WTC11 (cell line): ENCODE results near the gene RABL3. TPM values are rescaled to one million over a fixed set of nuclear protein-coding genes. Genes with fewer than 3 reads are reported as not detected.
"Not testable (repeated sequence)": the region's sequence is repeated elsewhere in the genome, so short reads cannot be mapped to it uniquely, and the experiment has no call there.

ENCODE experiments used
- ATAC-seq: fragments of 200-7000 bp; cut with Tn5 transposase; 2 replicates; pipeline ENCODE4 v1.10.0; 2021; ENCODE audit warnings: mild to moderate bottlenecking, moderate library complexity
- CTCF ChIA-PET: fragments of 300-600 bp; sonication (Branson Sonifier 250); formaldehyde crosslinking; loops from one replicate; lab custom pipeline; 2021; ENCODE audit warnings: antibody characterized with exemption; lab: Charles Lee
- POLR2A ChIA-PET: fragments of 350-600 bp; sonication (Branson Sonifier 250); formaldehyde crosslinking; loops from one replicate; lab custom pipeline; 2021; ENCODE audit warnings: antibody characterized with exemption; lab: Charles Lee
- DNase-seq: peaks from one replicate; pipeline ENCODE4 v3.0.0; 2021; ENCODE audit warnings: low spot score
- H3K27ac Mint-ChIP-seq: 2 replicates; pipeline ENCODE4 v1.8.0; 2021; ENCODE audit warnings: mixed read lengths
- H3K27me3 Mint-ChIP-seq: 2 replicates; pipeline ENCODE4 v1.8.0; 2021; ENCODE audit warnings: low read depth, mild to moderate bottlenecking, moderate library complexity, mixed read lengths
- H3K36me3 Mint-ChIP-seq: 2 replicates; pipeline ENCODE4 v1.8.0; 2021; ENCODE audit warnings: mixed read lengths
- H3K4me1 Mint-ChIP-seq: 2 replicates; pipeline ENCODE4 v1.8.0; 2022; ENCODE audit warnings: mixed read lengths
- H3K4me3 Mint-ChIP-seq: 2 replicates; pipeline ENCODE4 v1.8.0; 2021; ENCODE audit warnings: mild to moderate bottlenecking, moderate library complexity, mixed read lengths
- H3K9me3 Mint-ChIP-seq: 2 replicates; pipeline ENCODE4 v1.8.0; 2021; ENCODE audit warnings: mixed read lengths
- AR ChIP-seq: fragments of 250-450 bp; sonication (Bioruptor Pico); IDR thresholded peaks from 2 replicates; pipeline ENCODE4 v1.9.0; 2021; ENCODE audit warnings: mild to moderate bottlenecking
- E2F4 ChIP-seq: sonication (generic); formaldehyde crosslinking; IDR thresholded peaks from 2 replicates; pipeline ENCODE4 v1.8.1; 2022; ENCODE audit warnings: low read depth, mild to moderate bottlenecking, moderate library complexity, missing genetic modification reagents, borderline replicate concordance
- ELF4 ChIP-seq: sonication (generic); formaldehyde crosslinking; IDR thresholded peaks from 2 replicates; pipeline ENCODE4 v1.8.1; 2022; ENCODE audit warnings: low read depth, mild to moderate bottlenecking, moderate library complexity, missing genetic modification reagents
- ERG ChIP-seq: fragments of 250-450 bp; sonication (Bioruptor Pico); IDR thresholded peaks from 2 replicates; pipeline ENCODE4 v1.8.0; 2021; ENCODE audit warnings: mild to moderate bottlenecking
- FOXP1 ChIP-seq: sonication (generic); formaldehyde crosslinking; IDR thresholded peaks from 2 replicates; pipeline ENCODE4 v1.8.0; 2022; ENCODE audit warnings: missing genetic modification reagents, mild to moderate bottlenecking, moderate library complexity, borderline replicate concordance
- GABPB1 ChIP-seq: sonication (generic); formaldehyde crosslinking; IDR thresholded peaks from 2 replicates; pipeline ENCODE4 v1.8.1; 2023; ENCODE audit warnings: mild to moderate bottlenecking, missing genetic modification reagents
- GTF2I ChIP-seq: fragments of 250-450 bp; sonication (Bioruptor Pico); conservative IDR thresholded peaks from 2 replicates; pipeline ENCODE4 v1.4.0; 2021; ENCODE audit warnings: mild to moderate bottlenecking
- HMGXB4 ChIP-seq: sonication (generic); formaldehyde crosslinking; IDR thresholded peaks from 2 replicates; pipeline ENCODE4 v1.8.1; 2023; ENCODE audit warnings: mild to moderate bottlenecking, moderate library complexity, missing genetic modification reagents
- IRF1 ChIP-seq: sonication (generic); formaldehyde crosslinking; IDR thresholded peaks from 2 replicates; pipeline ENCODE4 v1.8.0; 2023; ENCODE audit warnings: missing genetic modification reagents
- IRF2 ChIP-seq: sonication (generic); formaldehyde crosslinking; IDR thresholded peaks from 2 replicates; pipeline ENCODE4 v1.8.0; 2022; ENCODE audit warnings: low read depth, missing genetic modification reagents, borderline replicate concordance
- MAX ChIP-seq: sonication (generic); formaldehyde crosslinking; IDR thresholded peaks from 2 replicates; pipeline ENCODE4 v1.8.0; 2022; ENCODE audit warnings: mild to moderate bottlenecking, missing genetic modification reagents
- NR3C1 ChIP-seq: sonication (generic); formaldehyde crosslinking; conservative IDR thresholded peaks from 2 replicates; pipeline ENCODE4 v1.8.1; 2023; ENCODE audit warnings: low read depth, mild to moderate bottlenecking, missing genetic modification reagents
- PREB ChIP-seq: sonication (generic); formaldehyde crosslinking; IDR thresholded peaks from 2 replicates; pipeline ENCODE4 v1.8.1; 2022; ENCODE audit warnings: mild to moderate bottlenecking, missing genetic modification reagents, moderate library complexity, borderline replicate concordance
- PRRX2 ChIP-seq: fragments of 250-450 bp; sonication (Bioruptor Pico); IDR thresholded peaks from 2 replicates; pipeline ENCODE4 v1.8.0; 2021; ENCODE audit warnings: mild to moderate bottlenecking
- SMAD4 ChIP-seq: sonication (generic); formaldehyde crosslinking; IDR thresholded peaks from 2 replicates; pipeline ENCODE4 v1.8.0; 2022; ENCODE audit warnings: mild to moderate bottlenecking, missing genetic modification reagents
- SOX15 ChIP-seq: fragments of 250-450 bp; sonication (Bioruptor Pico); IDR thresholded peaks from 2 replicates; pipeline ENCODE4 v1.9.0; 2021; ENCODE audit warnings: mild to moderate bottlenecking
- ZNF219 ChIP-seq: sonication (generic); formaldehyde crosslinking; IDR thresholded peaks from 2 replicates; pipeline ENCODE4 v1.8.0; 2023; ENCODE audit warnings: missing genetic modification reagents, mild to moderate bottlenecking, borderline replicate concordance
- ZNF512 ChIP-seq: sonication (generic); formaldehyde crosslinking; IDR thresholded peaks from 2 replicates; pipeline ENCODE4 v1.8.1; 2022; ENCODE audit warnings: missing genetic modification reagents, borderline replicate concordance
- total RNA-seq: library from RNA; stranded (reverse); gene quantifications from 3 replicates; pipeline ENCODE4 v1.2.3, GENCODE V29; 2021

RABL3 gene
- total RNA-seq, 1 experiment from 2014 or later: 18.2 TPM

GRCh38 chr3:120763601-120764000 is 21.3 kb upstream of the RABL3 start:
- no peak for DNase-seq
- H3K27ac Mint-ChIP-seq: peak overlapping the region; percentile 67
- ChIA-PET POLR2A (no interaction called here), CTCF (interaction anchor here (0.9 to 1.3 kb wide), 3 partner anchors 22 to 141 kb away, joined by 3 to 6 read pairs (median 4); no protein-coding TSS in a partner anchor)
- no peak overlapping the region for H3K4me3 Mint-ChIP-seq
- no peak for ATAC-seq
- TF ChIP-seq IRF1 (CRISPR knock-in tag): no peak
- no peak for TF ChIP-seq AR (CRISPR knock-in tag)
- no peak for TF ChIP-seq IRF2 (CRISPR knock-in tag)
- TF ChIP-seq HMGXB4 (CRISPR knock-in tag): no peak
- H3K27me3 Mint-ChIP-seq: no peaks in the 10 kb centered on the region
- peaks cover 8% of the 10 kb centered on the region for H3K36me3 Mint-ChIP-seq
- peaks cover 72% of the 10 kb centered on the region for H3K4me1 Mint-ChIP-seq
- peaks cover 5% of the 10 kb centered on the region for H3K9me3 Mint-ChIP-seq

GRCh38 chr3:120762615-120763014 is 20.3 kb upstream of the RABL3 start:
- ATAC-seq: no peak
- Mint-ChIP-seq H3K27ac (no peak overlapping the region), H3K36me3 (peaks cover 13% of the 10 kb centered on the region), H3K27me3 (no peaks in the 10 kb centered on the region), H3K4me1 (peaks cover 64% of the 10 kb centered on the region), H3K4me3 (no peak overlapping the region), H3K9me3 (peaks cover 7% of the 10 kb centered on the region)
- POLR2A ChIA-PET: no interaction called here
- DNase-seq: no peak
- no peak for TF ChIP-seq AR (CRISPR knock-in tag)
- TF ChIP-seq E2F4: no peak
- TF ChIP-seq PREB: no peak
- TF ChIP-seq GABPB1 (CRISPR knock-in tag): no peak
- no peak for TF ChIP-seq FOXP1
- TF ChIP-seq ERG: no peak
- no peak for TF ChIP-seq PRRX2 (CRISPR knock-in tag)
- TF ChIP-seq ELF4 (CRISPR knock-in tag): no peak
- no peak for TF ChIP-seq NR3C1 (CRISPR knock-in tag)
- TF ChIP-seq SMAD4 (CRISPR knock-in tag): no peak
- no peak for TF ChIP-seq SOX15 (CRISPR knock-in tag)
- TF ChIP-seq GTF2I (CRISPR knock-in tag): no peak
- TF ChIP-seq MAX (CRISPR knock-in tag): no peak
- no peak for TF ChIP-seq ZNF512
- TF ChIP-seq ZNF219 (CRISPR knock-in tag): no peak
- CTCF ChIA-PET: interaction anchor here (1.2 kb wide), 1 partner anchor 202 kb away, joined by 3 read pairs; no protein-coding TSS in a partner anchor

- peaks cover 17% of the 10 kb centered on the region for H3K9me3 Mint-ChIP-seq
- DNase-seq, H3K4me3 Mint-ChIP-seq, H3K27ac Mint-ChIP-seq, ATAC-seq, CTCF ChIA-PET, POLR2A ChIA-PET, H3K27me3 Mint-ChIP-seq: not testable (repeated sequence)
- peaks cover 45% of the 10 kb centered on the region for H3K4me1 Mint-ChIP-seq
- peaks cover 35% of the 10 kb centered on the region for H3K36me3 Mint-ChIP-seq
These were observed 16.2 kb upstream of the RABL3 start for GRCh38 chr3:120758551-120758950.
